Spleen (tissue), 11 donors: Measurements from ENCODE around the gene RAD54L. TPM values are rescaled to one million over a fixed set of nuclear protein-coding genes. Genes with fewer than 3 reads are reported as not detected.
A peak's percentile ranks its signal among the peaks of the same experiment; 100 is the strongest.

Source experiments
- DNase-seq: peaks from one replicate; pipeline ENCODE4 v3.0.0-alpha.2; 2020
- H3K27ac ChIP-seq, 8 donors: fragments of 200-600 bp; sonication (generic) in 7 of 8; 1 replicate in 4 of 8; 2 replicates in 4 of 8; pipeline versions ENCODE4 v1.5.0 to v1.8.0; 2016 to 2021; ENCODE audit warnings: inconsistent platforms in 4 of 8, mild to moderate bottlenecking in 4 of 8, moderate library complexity in 1 of 8
- H3K27me3 ChIP-seq, 7 donors: fragments of 200-600 bp; sonication (generic) in 6 of 7; replicated peaks in 1 of 7; 1 replicate in 4 of 7; 2 replicates in 3 of 7; pipeline versions ENCODE4 v1.5.0 to v1.8.0; 2016 to 2021; ENCODE audit warnings: inconsistent platforms in 3 of 7, mild to moderate bottlenecking in 1 of 7
- H3K36me3 ChIP-seq, 6 donors: fragments of 200-600 bp; sonication (generic) in 5 of 6; 1 replicate in 4 of 6; 2 replicates in 2 of 6; pipeline versions ENCODE4 v1.5.0 to v1.8.0; 2016 to 2021; ENCODE audit warnings: inconsistent platforms in 2 of 6
- H3K4me1 ChIP-seq, 6 donors: fragments of 200-600 bp; sonication (generic) in 5 of 6; 1 replicate in 3 of 6; 2 replicates in 3 of 6; pipeline versions ENCODE4 v1.5.0 to v1.8.0; 2016 to 2021; ENCODE audit warnings: inconsistent platforms in 3 of 6
- H3K4me3 ChIP-seq, 8 donors: fragments of 200-600 bp; sonication (generic) in 7 of 8; 1 replicate in 4 of 8; 2 replicates in 4 of 8; pipeline versions ENCODE4 v1.5.0 to v1.8.0; 2016 to 2021; ENCODE audit warnings: inconsistent platforms in 4 of 8, mild to moderate bottlenecking in 4 of 8, moderate library complexity in 2 of 8
- H3K9me3 ChIP-seq, 8 donors: fragments of 200-600 bp; sonication (generic) in 7 of 8; 1 replicate in 4 of 8; 2 replicates in 4 of 8; pipeline versions ENCODE4 v1.5.0 to v1.8.0; 2016 to 2021; ENCODE audit warnings: inconsistent platforms in 4 of 8
- CTCF ChIP-seq, 11 experiments: fragments of 200-600 bp in 7 of 11; fragments of 450-650 bp in 4 of 11; sonication (generic) in 4 of 11; IDR thresholded peaks in 8 of 11; conservative IDR thresholded peaks in 3 of 11; 1 replicate in 7 of 11; 2 replicates in 4 of 11; pipeline versions ENCODE4 v1.4.0 to v1.8.0; 2016 to 2021; ENCODE audit warnings: antibody characterized with exemption in 11 of 11, inconsistent platforms in 4 of 11, mild to moderate bottlenecking in 1 of 11
- POLR2A ChIP-seq, 3 donors: fragments of 450-650 bp; IDR thresholded peaks; one replicate each; pipeline ENCODE4 v1.5.1; 2017; ENCODE audit warnings: antibody characterized with exemption in 3 of 3, mild to moderate bottlenecking in 1 of 3
- POLR2AphosphoS5 ChIP-seq, 3 donors: sonication (generic); formaldehyde crosslinking; IDR thresholded peaks; one replicate each; pipeline ENCODE4 v1.5.1; 2017; ENCODE audit warnings: antibody characterized with exemption in 3 of 3
- WGBS, 5 donors: extraction: QIAGEN DNeasy Blood & Tissue Kit in 3 of 5; methylation state at CpG; one replicate each; pipeline versions ENCODE4 v1.1.5 to v1.1.7; 2013 to 2018; 5-methylcytosine and 5-hydroxymethylcytosine counted together
- intact Hi-C: fragments of 100-400 bp; cut with DNase I; formaldehyde crosslinking; loops from one replicate; pipeline ENCODE4 v1.15.0; 2023; ENCODE audit warnings: low total_unique reads
- polyA plus RNA-seq, 3 donors: library from polyadenylated mRNA; stranded (reverse); fragments of 200-250 nt; gene quantifications; one replicate each; pipeline ENCODE4 v1.2.1, GENCODE V29; 2013
- total RNA-seq, 7 donors: library from RNA; depleted of rRNA in 3 of 7; stranded (reverse); fragments of >200 nt in 3 of 7; fragmentation: NEBNext Ultra II Directional in 4 of 7; extraction: Animal tissue kit (Norgen Biotek cat#: 25700) in 4 of 7; gene quantifications; one replicate each; pipeline versions ENCODE4 v1.1.0 to v1.2.1, GENCODE V29; 2016 to 2021
- donor health status: healthy with polysubstance abuse.
- donor health status: DM: no; HTN: no; CAD: no; lungs with moderate emphysema.
- donor health status: DM: no; HTN: no; CAD: no.
- donor health status: Bipolar disorder and iron deficiency.
- donor health status: healthy.
- donor health status: DM: no; HTN: no; CAD: no.
- donor health status: DM: yes; HTN: yes; CAD: no.

RAD54L gene
- total and polyA plus RNA-seq, 10 donors, result 2.4 to 9.2 (median 2.9) TPM

GRCh38 chr1:46274225-46275029 lies 26.9 kb downstream of the RAD54L start:
- DNase-seq, result no peak
- H3K9me3 ChIP-seq, result no peaks in the 10 kb centered on the region
- H3K4me1 ChIP-seq, result no peaks in the 10 kb centered on the region
- intact Hi-C loops, result no loop called here
- TF ChIP-seq POLR2AphosphoS5 (IDR thresholded peaks at IDR 0.05) (no peak), CTCF (IDR thresholded peaks at IDR 0.05 in 8 of 11, conservative IDR thresholded peaks at IDR 0.05 in 3 of 11) (no peak), POLR2A (IDR thresholded peaks at IDR 0.05) (no peak)
- H3K36me3 ChIP-seq, result peaks cover 0 to 95% (median 18%) of the 10 kb centered on the region in 6 donors
- H3K27ac ChIP-seq, result no peak overlapping the region
- WGBS, 5 donors, result 92 to 100% (median 96%) methylated on average over 6 of the region's 6 CpGs
- no peaks in the 10 kb centered on the region for H3K27me3 ChIP-seq
- H3K4me3 ChIP-seq, result no peak overlapping the region

- intact Hi-C loops, result no loop called here
- Histone ChIP-seq H3K27ac (no peak overlapping the region), H3K36me3 (peaks cover 0 to 95% (median 22%) of the 10 kb centered on the region in 6 donors), H3K27me3 (no peaks in the 10 kb centered on the region), H3K9me3 (no peaks in the 10 kb centered on the region), H3K4me3 (no peak overlapping the region), H3K4me1 (no peaks in the 10 kb centered on the region)
- TF ChIP-seq POLR2A (IDR thresholded peaks at IDR 0.05), result no peak
- TF ChIP-seq POLR2AphosphoS5 (IDR thresholded peaks at IDR 0.05), result no peak
- no peak for TF ChIP-seq CTCF (IDR thresholded peaks at IDR 0.05 in 8 of 11, conservative IDR thresholded peaks at IDR 0.05 in 3 of 11)
- 91 to 96% (median 93%) methylated on average over 6 of the region's 6 CpGs for WGBS, 5 donors
- no peak for DNase-seq
Observed at GRCh38 chr1:46275030-46275337, 27.4 kb downstream of the RAD54L start.

GRCh38 chr1:46277658-46278373 lies 30.3 kb downstream of the RAD54L start:
- no peaks in the 10 kb centered on the region for H3K27me3 ChIP-seq
- WGBS, 5 donors, result 92 to 94% (median 92%) methylated on average over 14 of the region's 14 CpGs
- H3K36me3 ChIP-seq, result peaks cover 0 to 97% (median 43%) of the 10 kb centered on the region in 6 donors
- TF ChIP-seq POLR2AphosphoS5 (IDR thresholded peaks at IDR 0.05), result peak in 1 of 3 donors; percentile 23
- TF ChIP-seq CTCF (IDR thresholded peaks at IDR 0.05 in 8 of 11, conservative IDR thresholded peaks at IDR 0.05 in 3 of 11), result no peak
- intact Hi-C loops, result no loop called here
- no peak for DNase-seq
- no peak overlapping the region for H3K4me3 ChIP-seq
- no peak overlapping the region for H3K27ac ChIP-seq
- no peaks in the 10 kb centered on the region for H3K9me3 ChIP-seq
- no peaks in the 10 kb centered on the region for H3K4me1 ChIP-seq

- no peak for DNase-seq
- no peaks in the 10 kb centered on the region for H3K4me1 ChIP-seq
- H3K9me3 ChIP-seq, result no peaks in the 10 kb centered on the region
- WGBS, 5 donors, result 91 to 97% (median 94%) methylated on average over 11 to 12 of the region's 12 CpGs
- TF ChIP-seq CTCF (IDR thresholded peaks at IDR 0.05 in 8 of 11, conservative IDR thresholded peaks at IDR 0.05 in 3 of 11) (no peak), POLR2A (IDR thresholded peaks at IDR 0.05) (no peak), POLR2AphosphoS5 (IDR thresholded peaks at IDR 0.05) (peak in 2 of 3 donors; percentile 21 to 49)
- no peaks in the 10 kb centered on the region for H3K27me3 ChIP-seq
- H3K4me3 ChIP-seq, result no peak overlapping the region
- intact Hi-C loops, result no loop called here
- H3K27ac ChIP-seq, result no peak overlapping the region
- peaks cover 0 to 98% (median 43%) of the 10 kb centered on the region in 6 donors for H3K36me3 ChIP-seq
Observed at GRCh38 chr1:46278807-46279206, 31.2 kb downstream of the RAD54L start.
